Prostate gland (tissue), 2 donors: Measurements from ENCODE around the gene MAGEB16.

Experiments used
- CTCF ChIP-seq, 4 experiments: fragments of 200-600 bp in 2 of 4; fragments of 450-650 bp in 2 of 4; sonication (generic) in 2 of 4; IDR thresholded peaks; 1 replicate in 3 of 4; 2 replicates in 1 of 4; pipeline ENCODE4 v1.5.1; 2016 to 2019; ENCODE audit warnings: antibody characterized with exemption in 4 of 4, mild to moderate bottlenecking in 2 of 4, moderate library complexity in 2 of 4
- POLR2A ChIP-seq: fragments of 450-650 bp; IDR thresholded peaks from one replicate; pipeline ENCODE4 v1.6.1; 2016; ENCODE audit warnings: antibody characterized with exemption, mild to moderate bottlenecking

DNA sequence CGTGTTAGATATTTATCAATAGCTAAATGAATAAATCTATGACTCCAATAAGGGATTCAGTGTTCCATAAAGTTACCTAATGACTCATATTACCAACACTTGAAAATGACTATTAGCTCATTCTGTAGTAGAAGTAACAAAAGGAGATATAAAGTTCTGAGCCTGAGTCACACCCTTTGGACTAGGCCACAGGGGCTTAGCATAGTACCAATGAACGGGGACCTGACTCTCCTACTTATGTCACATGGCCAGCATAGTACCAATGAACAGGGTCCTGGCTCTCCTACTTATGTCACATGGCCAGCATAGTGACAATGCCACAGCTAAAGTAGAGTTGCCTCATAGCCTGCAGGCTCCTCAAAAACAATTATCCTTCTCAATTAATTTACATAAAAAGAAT lies 43.7 kb downstream of the MAGEB16 start:
- no peak for TF ChIP-seq CTCF (IDR thresholded peaks at IDR 0.05)
- no peak for TF ChIP-seq POLR2A
